Body of pancreas (tissue), 4 donors: ENCODE data around the gene MAGEB10. TPM values are rescaled to one million over a fixed set of nuclear protein-coding genes. Genes with fewer than 3 reads are reported as not detected.
"Not testable (repeated sequence)": the region's sequence is repeated elsewhere in the genome, so short reads cannot be mapped to it uniquely, and the experiment has no call there.

Experiments
- ATAC-seq: fragments of 150-250 bp; one replicate; pipeline ENCODE4 v1.9.1; 2016
- DNase-seq, 4 donors: peaks; one replicate each; pipeline ENCODE4 v3.0.0-alpha.2; 2019
- H3K27ac ChIP-seq, 4 donors: fragments of 200-600 bp; sonication (generic); 1 replicate in 3 of 4; 2 replicates in 1 of 4; pipeline versions ENCODE4 v1.5.1 to v1.6.1; 2016 to 2019; ENCODE audit warnings: mild to moderate bottlenecking in 1 of 4, mixed read lengths in 1 of 4, moderate library complexity in 1 of 4
- H3K27me3 ChIP-seq, 2 donors: fragments of 200-600 bp; sonication (generic); one replicate each; pipeline ENCODE4 v1.6.0; 2016; ENCODE audit warnings: mild to moderate bottlenecking in 1 of 2
- H3K36me3 ChIP-seq, 2 donors: fragments of 200-600 bp; sonication (generic); replicated peaks in 1 of 2; 2 replicates each; pipeline ENCODE4 v1.5.1; 2016; ENCODE audit warnings: low read depth in 2 of 2; ENCODE audit not compliant: insufficient read depth in 1 of 2
- H3K4me1 ChIP-seq: fragments of 200-600 bp; sonication (generic); one replicate; pipeline ENCODE4 v1.6.0; 2016
- H3K4me3 ChIP-seq, 2 donors: fragments of 200-600 bp; sonication (generic); 1 replicate in 1 of 2; 2 replicates in 1 of 2; pipeline ENCODE4 v1.5.1; 2016 to 2019
- H3K9me3 ChIP-seq, 3 donors: fragments of 200-600 bp; sonication (generic); 1 replicate in 2 of 3; 2 replicates in 1 of 3; pipeline ENCODE4 v1.5.1; 2016
- POLR2A ChIP-seq, 3 donors: fragments of 450-650 bp; IDR thresholded peaks; one replicate each; pipeline ENCODE4 v1.6.1; 2016; ENCODE audit warnings: antibody characterized with exemption in 3 of 3, mild to moderate bottlenecking in 2 of 3
- WGBS, 2 donors: methylation state at CpG; one replicate each; pipeline ENCODE4 v1.1.5; 2017; 5-methylcytosine and 5-hydroxymethylcytosine counted together
- intact Hi-C: fragments of 100-400 bp; cut with DNase I; formaldehyde crosslinking; loops from one replicate; pipeline ENCODE4 v1.15.1; 2023
- total RNA-seq, 2 donors: library from RNA; depleted of rRNA; stranded (reverse); fragments of >200 nt; gene quantifications; one replicate each; pipeline ENCODE4 v1.1.0, GENCODE V29; 2016
- TF ChIP-seq, protein P1 (sequence below), 7 experiments: fragments of 450-650 bp in 4 of 7; fragments of 200-600 bp in 3 of 7; sonication (generic) in 3 of 7; IDR thresholded peaks; one replicate each; pipeline ENCODE4 v1.5.1; 2016 to 2019; ENCODE audit warnings: antibody characterized with exemption in 7 of 7

MAGEB10 gene
- total RNA-seq, 2 donors from 2014 or later: not detected

DNA sequence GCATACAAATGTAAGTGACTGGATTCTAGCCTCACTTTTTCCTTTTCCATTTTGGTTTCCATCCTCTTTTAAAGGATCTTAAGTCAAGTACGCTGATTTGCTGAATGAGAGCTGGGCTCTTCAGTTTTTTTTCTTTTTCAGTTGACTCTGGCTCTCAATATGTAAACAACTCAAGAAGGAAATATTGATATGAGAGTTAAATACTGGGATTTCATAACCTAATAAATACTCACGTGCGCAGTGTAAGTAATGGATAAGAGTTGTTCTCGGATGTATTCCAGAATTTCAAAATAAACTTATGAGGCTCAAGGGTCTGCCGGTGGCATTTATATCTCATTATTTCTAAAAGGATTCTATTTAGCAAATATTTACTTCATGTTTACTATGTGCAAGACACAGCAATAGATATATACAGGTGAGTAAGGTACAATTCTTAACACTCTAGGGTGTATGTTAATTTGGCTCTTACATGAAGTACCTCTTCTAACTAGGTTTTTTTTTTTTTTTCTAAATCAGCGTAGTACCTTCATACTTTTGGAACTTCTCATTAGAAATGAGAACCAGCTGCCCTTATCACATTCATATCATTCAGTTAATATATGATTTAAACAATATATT, 11.0 kb upstream of the MAGEB10 start:
- Histone ChIP-seq H3K4me1 (no peaks in the 10 kb centered on the region), H3K27me3 (no peaks in the 10 kb centered on the region), H3K9me3 (no peaks in the 10 kb centered on the region), H3K4me3 (no peak overlapping the region), H3K36me3 (no peaks in the 10 kb centered on the region), H3K27ac (no peak overlapping the region)
- DNase-seq (no peak), ATAC-seq (no peak)
- TF ChIP-seq, protein P1, sequence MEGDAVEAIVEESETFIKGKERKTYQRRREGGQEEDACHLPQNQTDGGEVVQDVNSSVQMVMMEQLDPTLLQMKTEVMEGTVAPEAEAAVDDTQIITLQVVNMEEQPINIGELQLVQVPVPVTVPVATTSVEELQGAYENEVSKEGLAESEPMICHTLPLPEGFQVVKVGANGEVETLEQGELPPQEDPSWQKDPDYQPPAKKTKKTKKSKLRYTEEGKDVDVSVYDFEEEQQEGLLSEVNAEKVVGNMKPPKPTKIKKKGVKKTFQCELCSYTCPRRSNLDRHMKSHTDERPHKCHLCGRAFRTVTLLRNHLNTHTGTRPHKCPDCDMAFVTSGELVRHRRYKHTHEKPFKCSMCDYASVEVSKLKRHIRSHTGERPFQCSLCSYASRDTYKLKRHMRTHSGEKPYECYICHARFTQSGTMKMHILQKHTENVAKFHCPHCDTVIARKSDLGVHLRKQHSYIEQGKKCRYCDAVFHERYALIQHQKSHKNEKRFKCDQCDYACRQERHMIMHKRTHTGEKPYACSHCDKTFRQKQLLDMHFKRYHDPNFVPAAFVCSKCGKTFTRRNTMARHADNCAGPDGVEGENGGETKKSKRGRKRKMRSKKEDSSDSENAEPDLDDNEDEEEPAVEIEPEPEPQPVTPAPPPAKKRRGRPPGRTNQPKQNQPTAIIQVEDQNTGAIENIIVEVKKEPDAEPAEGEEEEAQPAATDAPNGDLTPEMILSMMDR (IDR thresholded peaks at IDR 0.05): no peak
- TF ChIP-seq POLR2A (IDR thresholded peaks at IDR 0.05): no peak
- intact Hi-C loops: no loop called here
- 25 to 42% methylated on average over 6 of the region's 6 CpGs for WGBS, 2 donors

DNA sequence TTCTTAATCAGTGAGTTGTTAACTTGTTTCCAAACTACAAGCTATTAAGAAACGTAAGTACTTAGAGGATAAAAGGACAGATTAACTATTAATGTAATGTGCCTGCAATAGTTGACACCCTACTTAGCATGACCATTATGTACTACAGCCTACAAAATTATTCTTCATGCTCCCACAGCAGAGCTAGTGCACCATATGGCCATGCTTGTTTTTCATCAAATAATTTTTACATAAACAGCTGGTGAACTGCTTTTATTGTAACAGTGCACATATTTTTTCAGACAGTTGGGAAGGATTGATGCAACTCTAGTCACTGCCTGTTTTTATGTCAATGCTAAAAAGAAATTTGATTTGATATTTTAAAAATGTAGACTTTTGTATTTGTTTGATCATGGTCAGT, 10.2 kb upstream of the MAGEB10 start:
- no peak for ATAC-seq
- intact Hi-C loops: no loop called here
- TF ChIP-seq, protein P1 (IDR thresholded peaks at IDR 0.05): no peak
- no peak overlapping the region for H3K27ac ChIP-seq
- no peaks in the 10 kb centered on the region for H3K4me1 ChIP-seq
- no peak overlapping the region for H3K4me3 ChIP-seq
- no peaks in the 10 kb centered on the region for H3K9me3 ChIP-seq
- WGBS, 2 donors: 7 to 23% methylated on average over 1 of the region's 1 CpG
- H3K27me3 ChIP-seq: no peaks in the 10 kb centered on the region
- DNase-seq: no peak
- no peaks in the 10 kb centered on the region for H3K36me3 ChIP-seq

DNA sequence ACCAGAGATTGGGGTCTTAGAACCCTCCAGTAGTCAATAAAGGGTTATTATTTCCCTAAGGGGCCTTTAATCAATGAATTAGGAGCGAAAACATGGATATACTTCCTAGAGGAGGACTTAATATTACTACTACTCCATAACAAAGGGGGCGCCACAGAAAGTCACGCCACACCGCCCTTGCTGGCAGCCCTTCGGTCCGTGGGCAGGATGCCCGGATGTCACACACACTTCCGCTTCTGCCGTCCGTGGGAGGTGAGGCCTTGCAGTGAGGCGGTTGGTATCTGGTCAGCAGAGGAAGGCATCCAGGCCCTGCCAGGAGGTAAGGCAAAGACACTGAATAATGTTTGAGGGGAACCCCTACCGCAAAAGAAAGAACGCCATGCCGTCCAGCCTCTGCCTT, 436 bp downstream of the MAGEB10 start:
- no peaks in the 10 kb centered on the region for H3K27me3 ChIP-seq
- no peak overlapping the region for H3K27ac ChIP-seq
- H3K4me1 ChIP-seq: no peaks in the 10 kb centered on the region
- H3K4me3 ChIP-seq: no peak overlapping the region
- TF ChIP-seq, protein P1 (IDR thresholded peaks at IDR 0.05): no peak
- TF ChIP-seq POLR2A (IDR thresholded peaks at IDR 0.05): no peak
- ATAC-seq (no peak), DNase-seq (no peak)
- H3K36me3 ChIP-seq: no peaks in the 10 kb centered on the region
- intact Hi-C loops: no loop called here
- no peaks in the 10 kb centered on the region for H3K9me3 ChIP-seq
- WGBS, 2 donors: 90 to 98% methylated on average over 4 to 7 of the region's 14 CpGs

DNA sequence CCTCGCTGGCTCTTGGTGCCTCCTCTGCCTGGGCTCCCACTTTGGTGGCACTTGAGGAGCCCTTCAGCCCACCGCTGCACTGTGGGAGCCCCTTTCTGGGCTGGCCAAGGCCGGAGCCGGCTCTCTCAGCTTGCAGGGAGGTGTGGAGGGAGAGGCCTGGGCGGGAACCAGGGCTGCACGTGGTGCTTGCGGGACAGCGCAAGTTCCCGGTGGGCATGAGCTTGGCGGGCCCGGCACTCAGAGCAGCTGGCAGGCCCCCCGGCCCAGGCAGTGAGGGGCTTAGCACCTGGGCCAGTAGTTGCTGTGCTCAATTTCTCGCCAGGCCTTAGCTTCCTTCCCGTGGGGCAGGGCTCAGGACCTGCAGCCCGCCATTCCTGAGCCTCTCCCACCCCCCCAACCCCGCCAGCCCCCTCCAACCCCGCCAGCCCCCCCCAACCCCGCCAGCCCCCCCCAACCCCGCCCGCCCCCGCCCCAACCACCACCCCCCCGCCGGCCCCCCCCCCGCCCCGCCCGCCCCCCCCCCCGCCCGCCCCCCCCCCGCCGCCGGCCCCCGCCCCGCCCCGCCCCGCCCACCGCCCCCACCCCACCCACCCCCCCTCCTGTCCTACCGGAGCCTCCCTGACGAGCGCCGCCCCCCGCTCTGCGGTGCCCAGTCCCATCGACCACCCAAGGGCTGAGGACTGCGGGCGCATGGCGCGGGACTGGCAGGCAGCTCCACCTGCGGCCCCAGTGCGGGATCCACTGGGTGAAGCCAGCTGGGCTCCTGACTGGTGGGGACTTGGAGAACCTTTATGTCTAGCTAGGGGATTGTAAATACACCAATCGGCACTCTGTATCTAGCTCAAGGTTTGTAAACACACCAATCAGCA, 1.4 kb downstream of the MAGEB10 start:
- DNase-seq, intact Hi-C loops: not testable (repeated sequence)

DNA sequence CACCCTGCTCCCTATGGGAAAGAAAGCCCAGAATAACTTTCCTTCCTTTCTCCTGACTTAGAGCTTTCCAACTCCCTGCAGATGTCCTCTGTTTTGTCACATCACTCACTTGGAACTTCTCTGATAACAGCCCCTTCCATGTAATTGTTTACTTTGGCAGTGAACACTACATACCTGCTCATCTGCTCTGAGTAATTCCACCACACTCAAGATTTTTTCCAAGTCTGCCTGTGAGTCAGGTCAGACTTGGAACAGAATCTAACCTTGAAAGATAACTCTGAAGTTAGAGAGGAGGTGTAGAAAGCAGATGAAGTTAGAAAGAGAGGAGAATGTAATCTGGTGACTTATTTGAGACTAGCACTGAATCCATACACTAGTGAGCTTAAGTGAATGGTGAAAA, 7.4 kb downstream of the MAGEB10 start:
- Histone ChIP-seq H3K4me3 (no peak overlapping the region), H3K36me3 (no peaks in the 10 kb centered on the region), H3K9me3 (no peaks in the 10 kb centered on the region), H3K27me3 (no peaks in the 10 kb centered on the region), H3K27ac (no peak overlapping the region), H3K4me1 (no peaks in the 10 kb centered on the region)
- TF ChIP-seq POLR2A (IDR thresholded peaks at IDR 0.05): no peak
- TF ChIP-seq, protein P1 (IDR thresholded peaks at IDR 0.05): no peak
- DNase-seq: no peak
- no peak for ATAC-seq
- intact Hi-C loops: no loop called here

More for the DNA sequence above, 1.4 kb downstream of the MAGEB10 start:
- H3K4me3 ChIP-seq, H3K4me1 ChIP-seq, ATAC-seq, H3K36me3 ChIP-seq, H3K9me3 ChIP-seq, H3K27me3 ChIP-seq, H3K27ac ChIP-seq: not testable (repeated sequence)
- WGBS, 2 donors: 94% methylated on average over 10 of the region's 50 CpGs; no CpG with 5 or more reads in 1 of the 2 donors
